HL-60 (cell line): ENCODE measurements around the gene OR10A3.

Experiments
- DNase-seq, 2 experiments: peaks; one replicate each; pipeline ENCODE4 v3.0.0-alpha.2; 2010 to 2020; ENCODE audit warnings: low read depth in 1 of 2, low spot score in 1 of 2
- H3K27ac ChIP-seq: fragments of 250-450 bp; sonication (Bioruptor Pico); replicated peaks from 2 replicates; pipeline ENCODE4 v1.5.1; 2020; ENCODE audit warnings: mild to moderate bottlenecking, moderate library complexity
- H3K27me3 ChIP-seq: fragments of 250-450 bp; sonication (Bioruptor Pico); 2 replicates; pipeline ENCODE4 v1.5.1; 2021; ENCODE audit warnings: mild to moderate bottlenecking, moderate library complexity; ENCODE audit not compliant: insufficient read depth, poor library complexity, severe bottlenecking
- H3K4me3 ChIP-seq: replicated peaks from 2 replicates; pipeline ENCODE4 v1.5.1; 2011; ENCODE audit warnings: mild to moderate bottlenecking, control low read depth, low read length; ENCODE audit not compliant: insufficient read depth
- GABPA ChIP-seq: IDR thresholded peaks from 2 replicates; pipeline ENCODE4 v1.6.1; 2012; ENCODE audit warnings: low read depth
- POLR2AphosphoS5 ChIP-seq: IDR thresholded peaks from 2 replicates; pipeline ENCODE4 v1.6.1; 2012; ENCODE audit warnings: low read depth
- REST ChIP-seq: IDR thresholded peaks from 2 replicates; pipeline ENCODE4 v1.6.1; 2012; ENCODE audit warnings: low read depth; ENCODE audit not compliant: insufficient replicate concordance
- SPI1 ChIP-seq: IDR thresholded peaks from 2 replicates; pipeline ENCODE4 v1.6.1; 2012; ENCODE audit warnings: low read depth, mild to moderate bottlenecking, borderline replicate concordance
- TF ChIP-seq, protein P1 (sequence below): IDR thresholded peaks from one replicate; pipeline ENCODE4 v1.5.1; 2011; ENCODE audit warnings: low read length, control low read depth, inconsistent platforms; ENCODE audit not compliant: insufficient read depth

Gene OR10A3

DNA sequence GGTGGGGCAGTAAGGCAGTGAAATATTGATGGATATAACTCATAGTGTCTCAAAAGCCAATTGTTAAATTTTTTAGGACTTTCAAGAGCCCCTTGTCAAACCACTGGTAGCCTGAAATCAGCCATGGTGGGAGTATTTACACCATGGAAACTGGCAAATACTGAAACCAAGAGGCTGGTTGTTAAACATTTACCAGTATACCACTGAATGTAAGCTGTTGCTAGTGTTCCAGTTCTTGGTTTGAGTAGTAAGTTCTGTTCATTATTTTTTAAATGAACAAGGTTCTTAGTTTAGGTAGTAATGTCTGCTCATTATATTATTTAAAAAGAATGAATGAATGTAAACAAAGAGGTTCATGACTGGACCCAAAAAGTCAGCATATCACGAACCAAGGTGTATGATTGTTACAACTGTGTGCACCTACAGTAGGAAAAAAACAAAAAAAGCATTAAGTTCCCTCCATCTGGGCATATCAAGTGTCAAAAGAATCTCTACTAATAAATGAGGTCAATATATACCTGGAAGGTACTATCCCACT lies 41.1 kb upstream of the OR10A3 start:
- no peaks in the 10 kb centered on the region for H3K27me3 ChIP-seq
- DNase-seq, result no peak
- TF ChIP-seq, protein P1, sequence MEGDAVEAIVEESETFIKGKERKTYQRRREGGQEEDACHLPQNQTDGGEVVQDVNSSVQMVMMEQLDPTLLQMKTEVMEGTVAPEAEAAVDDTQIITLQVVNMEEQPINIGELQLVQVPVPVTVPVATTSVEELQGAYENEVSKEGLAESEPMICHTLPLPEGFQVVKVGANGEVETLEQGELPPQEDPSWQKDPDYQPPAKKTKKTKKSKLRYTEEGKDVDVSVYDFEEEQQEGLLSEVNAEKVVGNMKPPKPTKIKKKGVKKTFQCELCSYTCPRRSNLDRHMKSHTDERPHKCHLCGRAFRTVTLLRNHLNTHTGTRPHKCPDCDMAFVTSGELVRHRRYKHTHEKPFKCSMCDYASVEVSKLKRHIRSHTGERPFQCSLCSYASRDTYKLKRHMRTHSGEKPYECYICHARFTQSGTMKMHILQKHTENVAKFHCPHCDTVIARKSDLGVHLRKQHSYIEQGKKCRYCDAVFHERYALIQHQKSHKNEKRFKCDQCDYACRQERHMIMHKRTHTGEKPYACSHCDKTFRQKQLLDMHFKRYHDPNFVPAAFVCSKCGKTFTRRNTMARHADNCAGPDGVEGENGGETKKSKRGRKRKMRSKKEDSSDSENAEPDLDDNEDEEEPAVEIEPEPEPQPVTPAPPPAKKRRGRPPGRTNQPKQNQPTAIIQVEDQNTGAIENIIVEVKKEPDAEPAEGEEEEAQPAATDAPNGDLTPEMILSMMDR, result no peak
- TF ChIP-seq REST (no peak), SPI1 (no peak), GABPA (no peak), POLR2AphosphoS5 (no peak)
- no peak overlapping the region for H3K4me3 ChIP-seq
- no peak overlapping the region for H3K27ac ChIP-seq

DNA sequence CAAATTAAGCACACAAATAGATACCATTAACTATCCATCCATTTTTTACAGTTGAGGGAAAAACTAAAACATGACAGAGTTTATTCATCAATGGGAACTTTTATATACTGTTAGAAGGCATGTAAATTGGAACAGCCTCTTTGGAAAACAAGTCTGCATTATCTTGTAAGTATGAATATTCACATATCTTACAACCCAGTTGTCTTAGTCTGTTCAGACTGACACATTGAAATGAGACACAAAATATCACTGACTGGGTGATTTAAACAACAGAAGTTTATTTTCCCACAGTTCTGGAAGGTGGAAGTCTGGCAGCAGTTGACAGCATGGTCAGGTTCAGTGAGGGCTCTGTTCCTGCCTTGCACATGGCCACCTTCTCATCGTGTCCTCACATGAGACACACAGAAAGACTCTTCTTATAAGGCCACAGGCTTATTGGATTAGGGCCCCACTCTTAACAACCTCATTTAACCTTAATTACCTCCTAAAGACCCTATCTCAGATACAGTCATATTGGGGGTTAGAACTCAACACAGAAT lies 40.2 kb upstream of the OR10A3 start:
- no peaks in the 10 kb centered on the region for H3K27me3 ChIP-seq
- TF ChIP-seq GABPA (no peak), REST (no peak), SPI1 (no peak), POLR2AphosphoS5 (no peak)
- TF ChIP-seq, protein P1, result no peak
- no peak overlapping the region for H3K27ac ChIP-seq
- no peak for DNase-seq
- H3K4me3 ChIP-seq, result no peak overlapping the region

GRCh38 chr11:7977232-7977917 lies 35.9 kb upstream of the OR10A3 start:
- Histone ChIP-seq H3K27ac (no peak overlapping the region), H3K27me3 (no peaks in the 10 kb centered on the region), H3K4me3 (no peak overlapping the region)
- peak; percentile 10 to 43 for DNase-seq
- TF ChIP-seq GABPA (no peak), POLR2AphosphoS5 (no peak), SPI1 (no peak), REST (no peak)
- TF ChIP-seq, protein P1, result no peak
